Activated CD4-positive, alpha-beta T cell treated with anti-CD3 and anti-CD28 coated beads for 48 hours (primary cell): ENCODE data around the gene FOXS1.
"Not testable (repeated sequence)": the region's sequence is repeated elsewhere in the genome, so short reads cannot be mapped to it uniquely, and the experiment has no call there.

Experiments
- DNase-seq: peaks from one replicate; pipeline ENCODE4 v3.0.0-alpha.2; 2020

Gene FOXS1

GRCh38 chr20:31838646-31839292 is 6.6 kb downstream of the FOXS1 start:
- DNase-seq: no peak

GRCh38 chr20:31837896-31838397 is 7.5 kb downstream of the FOXS1 start:
- no peak for DNase-seq

- DNase-seq: no peak
Measured at GRCh38 chr20:31836853-31837608, 8.4 kb downstream of the FOXS1 start.

- DNase-seq: no peak
Measured at GRCh38 chr20:31835977-31836852, 9.2 kb downstream of the FOXS1 start.

GRCh38 chr20:31835554-31835953 is 9.8 kb downstream of the FOXS1 start:
- DNase-seq: no peak

GRCh38 chr20:31833931-31834521 is 11.4 kb downstream of the FOXS1 start:
- no peak for DNase-seq

GRCh38 chr20:31833130-31833930 is 12.1 kb downstream of the FOXS1 start:
- DNase-seq: peak; percentile 78

- DNase-seq: no peak
Measured at GRCh38 chr20:31831771-31832306, 13.6 kb downstream of the FOXS1 start.

- no peak for DNase-seq
Measured at GRCh38 chr20:31831211-31831610, 14.2 kb downstream of the FOXS1 start.

- no peak for DNase-seq
Measured at GRCh38 chr20:31830406-31830981, 14.9 kb downstream of the FOXS1 start.

GRCh38 chr20:31829731-31830130 is 15.7 kb downstream of the FOXS1 start:
- DNase-seq: no peak

- not testable (repeated sequence) for DNase-seq
Measured at GRCh38 chr20:31828016-31828415, 17.4 kb downstream of the FOXS1 start.

GRCh38 chr20:31827059-31827458 is 18.3 kb downstream of the FOXS1 start:
- DNase-seq: no peak

GRCh38 chr20:31826074-31826473 is 19.3 kb downstream of the FOXS1 start:
- no peak for DNase-seq

- no peak for DNase-seq
Measured at GRCh38 chr20:31824554-31825313, 20.7 kb downstream of the FOXS1 start.

GRCh38 chr20:31824125-31824485 is 21.3 kb downstream of the FOXS1 start:
- DNase-seq: no peak

- no peak for DNase-seq
Measured at GRCh38 chr20:31823360-31824124, 21.9 kb downstream of the FOXS1 start.

GRCh38 chr20:31822421-31823330 is 22.7 kb downstream of the FOXS1 start:
- DNase-seq: peak; percentile 81

- no peak for DNase-seq
Measured at GRCh38 chr20:31821427-31821826, 24.0 kb downstream of the FOXS1 start.
